ENCODE results near the gene TMEM234. TPM values are rescaled to one million over a fixed set of nuclear protein-coding genes. Genes with fewer than 3 reads are reported as not detected.

The TMEM234 gene
- total and polyA plus RNA-seq, 2 of the 8 experiments (the other 6 are each of a cell fraction or from before 2014, with no cell fraction given) = 8.7 to 8.9 TPM

DNA sequence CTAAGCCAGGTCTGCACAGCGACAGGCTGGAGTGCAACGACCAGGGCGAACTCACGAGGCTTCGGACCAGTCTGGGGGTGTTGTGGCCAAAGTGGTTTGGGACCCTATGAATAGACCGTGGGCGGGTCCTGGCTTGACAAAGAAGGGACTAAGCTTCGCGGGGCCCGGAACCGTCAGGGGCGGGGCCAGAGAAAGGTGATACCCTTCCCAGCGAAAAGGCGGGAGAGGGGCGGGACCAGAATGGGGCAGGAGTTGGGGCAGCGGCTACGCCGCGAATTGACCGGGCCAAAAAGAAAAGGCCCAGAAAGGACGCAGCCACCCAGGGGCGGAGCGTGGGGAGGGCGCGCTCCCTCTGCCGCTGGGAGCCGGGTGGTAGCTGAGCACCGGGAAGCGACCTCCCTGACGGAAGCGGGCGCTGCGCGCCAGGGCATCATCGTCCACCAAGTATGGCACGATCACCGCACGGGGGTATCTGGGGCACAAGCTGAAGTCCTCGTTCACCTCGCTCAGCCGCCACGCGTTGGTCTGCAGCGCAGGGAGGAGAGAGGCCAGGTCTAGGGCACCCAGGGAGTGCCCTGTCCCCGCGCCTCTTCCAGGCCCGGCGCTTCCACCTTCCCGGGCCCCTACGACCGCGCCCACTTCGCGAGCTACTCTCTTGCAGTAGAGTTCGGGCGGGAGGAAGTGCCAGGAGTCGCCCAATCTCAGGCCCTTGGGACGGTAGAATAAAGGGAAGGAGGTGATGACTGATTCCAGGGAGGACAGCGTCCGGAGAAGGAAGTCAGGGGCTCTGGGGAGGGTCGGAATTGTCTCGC, 18.2 kb upstream of the TMEM234 start (continued):
- TF ChIP-seq CTBP2 (IDR thresholded peaks at IDR 0.05; ENCODE audit: borderline replicate concordance, insufficient read depth, insufficient read length, low read length) (peak; percentile 21), EGR1 (IDR thresholded peaks at IDR 0.05; ENCODE audit: borderline replicate concordance, low read depth, low read length) (0 out of 2 replicates have a peak, but pooled peaks have one; percentile 30), RBBP5 (IDR thresholded peaks at IDR 0.05; ENCODE audit: borderline replicate concordance, low read depth, low read length) (peak; percentile 83; the same call in 1 of the 2 replicates), SAP30 (IDR thresholded peaks at IDR 0.05; ENCODE audit: insufficient read depth, insufficient replicate concordance, low read length) (peak; percentile 64), KDM4A (IDR thresholded peaks at IDR 0.05; ENCODE audit: low read depth, low read length, severe bottlenecking) (peak; percentile 49), POLR2AphosphoS5 (IDR thresholded peaks at IDR 0.05; ENCODE audit: low read depth, low read length) (peak; percentile 81), RAD21 (IDR thresholded peaks at IDR 0.05 in 1 of 2, conservative IDR thresholded peaks at IDR 0.05 in 1 of 2; ENCODE audit: low read depth in 2 of 2, low read length in 2 of 2) (peak in 1 of 2 experiments; percentile 13; a peak in 1 of 4 replicates), SP1 (IDR thresholded peaks at IDR 0.05; ENCODE audit: low read depth, low read length) (peak; percentile 64; the same call in 1 of the 2 replicates), TAF7 (optimal IDR thresholded peaks at IDR 0.05; ENCODE audit: borderline replicate concordance, low read depth, low read length) (peak; percentile 85), CREB1 (IDR thresholded peaks at IDR 0.05) (0 out of 2 replicates have a peak, but pooled peaks have one; percentile 39), GTF2F1 (IDR thresholded peaks at IDR 0.05; ENCODE audit: borderline replicate concordance, low read depth, low read length) (0 out of 2 replicates have a peak, but pooled peaks have one; percentile 28), PHF8 (conservative IDR thresholded peaks at IDR 0.05; ENCODE audit: low read depth, low read length) (0 out of 2 replicates have a peak, but pooled peaks have one; percentile 4), HDAC2 (IDR thresholded peaks at IDR 0.05; ENCODE audit: borderline replicate concordance in 1 of 2, low read depth in 2 of 2, low read length in 2 of 2) (peak in 1 of 2 experiments; percentile 35; a peak in 1 of 4 replicates), SUZ12 (IDR thresholded peaks at IDR 0.05; ENCODE audit: low read length) (no peak), MAX (IDR thresholded peaks at IDR 0.05) (peak; percentile 90), ASH2L (IDR thresholded peaks at IDR 0.05; ENCODE audit: low read length) (peak; percentile 34), E2F6 (IDR thresholded peaks at IDR 0.05) (peak; percentile 91), POLR2A (IDR thresholded peaks at IDR 0.05; ENCODE audit: control extremely low read depth in 1 of 2, low read depth in 2 of 2, low read length in 2 of 2) (peak in 1 of 2 experiments; percentile 73; a peak in 2 of 3 replicates)

Data from H1 (cell line).